ENCODE results near the gene INKA2.

DNA sequence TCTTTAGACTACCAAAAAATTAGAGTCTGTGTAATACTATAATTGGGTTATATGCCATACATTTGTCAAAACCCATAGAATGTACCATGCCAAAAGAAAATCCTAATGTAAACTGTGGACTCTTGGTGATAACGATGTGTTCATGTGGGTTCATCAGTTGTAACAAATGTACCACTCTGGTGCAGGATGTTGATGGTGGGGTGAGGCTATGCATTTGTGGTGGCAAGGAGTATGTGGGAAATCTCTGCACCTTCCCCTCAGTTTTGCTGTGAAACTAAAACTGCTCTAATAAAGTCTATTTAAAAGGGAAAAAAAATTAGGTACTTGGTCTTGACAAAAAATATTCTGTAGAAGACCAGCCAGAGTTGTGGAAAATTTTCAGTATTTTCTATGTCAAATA is 43.4 kb downstream of the INKA2 start:
- TF ChIP-seq PATZ1 (CRISPR knock-in tag; IDR thresholded peaks at IDR 0.05; ENCODE audit: borderline replicate concordance) (no peak), CSDC2 (CRISPR knock-in tag; IDR thresholded peaks at IDR 0.05) (no peak), TSHZ2 (CRISPR knock-in tag; IDR thresholded peaks at IDR 0.05) (no peak), BACH2 (CRISPR knock-in tag; IDR thresholded peaks at IDR 0.05; ENCODE audit: borderline replicate concordance) (no peak), SNAI2 (CRISPR knock-in tag; IDR thresholded peaks at IDR 0.05) (no peak), PPARA (CRISPR knock-in tag; IDR thresholded peaks at IDR 0.05; ENCODE audit: borderline replicate concordance) (no peak), GLIS3 (CRISPR knock-in tag; IDR thresholded peaks at IDR 0.05) (no peak), ZFP3 (CRISPR knock-in tag; IDR thresholded peaks at IDR 0.05) (no peak), ISL1 (CRISPR knock-in tag; IDR thresholded peaks at IDR 0.05) (no peak), RARB (CRISPR knock-in tag; IDR thresholded peaks at IDR 0.05) (no peak), ESRRG (CRISPR knock-in tag; IDR thresholded peaks at IDR 0.05) (no peak)
- TF ChIP-seq, protein P1, sequence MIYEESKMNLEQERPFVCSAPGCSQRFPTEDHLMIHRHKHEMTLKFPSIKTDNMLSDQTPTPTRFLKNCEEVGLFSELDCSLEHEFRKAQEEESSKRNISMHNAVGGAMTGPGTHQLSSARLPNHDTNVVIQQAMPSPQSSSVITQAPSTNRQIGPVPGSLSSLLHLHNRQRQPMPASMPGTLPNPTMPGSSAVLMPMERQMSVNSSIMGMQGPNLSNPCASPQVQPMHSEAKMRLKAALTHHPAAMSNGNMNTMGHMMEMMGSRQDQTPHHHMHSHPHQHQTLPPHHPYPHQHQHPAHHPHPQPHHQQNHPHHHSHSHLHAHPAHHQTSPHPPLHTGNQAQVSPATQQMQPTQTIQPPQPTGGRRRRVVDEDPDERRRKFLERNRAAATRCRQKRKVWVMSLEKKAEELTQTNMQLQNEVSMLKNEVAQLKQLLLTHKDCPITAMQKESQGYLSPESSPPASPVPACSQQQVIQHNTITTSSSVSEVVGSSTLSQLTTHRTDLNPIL (CRISPR knock-in tag; IDR thresholded peaks at IDR 0.05; ENCODE audit: low read depth), result no peak
